ENCODE data around the gene TEX264.

DNA sequence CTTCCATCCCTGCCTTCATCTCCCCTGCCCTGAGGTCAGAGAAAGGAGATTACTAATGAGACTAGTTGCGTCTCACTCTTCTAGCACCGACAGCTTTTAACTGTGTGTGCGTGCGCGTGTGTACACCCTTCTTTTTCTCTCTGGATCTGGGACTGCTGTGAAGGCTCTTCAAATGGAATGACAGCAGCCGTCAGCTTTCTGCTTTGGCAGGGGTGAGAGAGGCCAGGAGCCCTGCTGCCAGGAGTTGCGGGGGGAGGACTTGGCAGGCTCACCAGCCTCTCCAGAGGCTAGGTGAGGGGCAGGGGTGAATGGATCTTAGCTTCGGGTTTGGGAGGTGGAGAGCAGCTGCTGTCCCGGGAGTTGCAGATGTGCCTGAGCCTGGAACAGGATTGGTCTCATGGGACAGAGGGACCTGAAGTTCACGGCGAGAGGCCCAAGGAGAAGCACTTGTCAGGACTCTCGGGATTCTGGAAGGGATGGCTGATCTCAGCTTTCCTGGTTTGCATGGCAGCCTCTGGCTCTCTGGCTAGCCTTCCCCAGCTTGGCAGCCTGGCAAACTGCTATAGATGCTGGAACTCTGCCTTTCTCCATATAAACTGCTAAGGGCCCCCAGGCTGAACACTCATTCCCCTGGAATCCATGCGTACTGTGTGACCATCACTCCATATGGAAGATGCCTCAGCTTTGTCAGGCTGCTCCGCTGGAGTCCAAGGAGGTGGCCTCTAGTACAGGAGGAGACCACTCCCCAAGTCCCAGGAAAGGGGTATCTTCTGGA is 16.6 kb downstream of the TEX264 start:
- no peak for TF ChIP-seq REST (tag by site-specific recombination; IDR thresholded peaks at IDR 0.05)
- TF ChIP-seq, protein P1, sequence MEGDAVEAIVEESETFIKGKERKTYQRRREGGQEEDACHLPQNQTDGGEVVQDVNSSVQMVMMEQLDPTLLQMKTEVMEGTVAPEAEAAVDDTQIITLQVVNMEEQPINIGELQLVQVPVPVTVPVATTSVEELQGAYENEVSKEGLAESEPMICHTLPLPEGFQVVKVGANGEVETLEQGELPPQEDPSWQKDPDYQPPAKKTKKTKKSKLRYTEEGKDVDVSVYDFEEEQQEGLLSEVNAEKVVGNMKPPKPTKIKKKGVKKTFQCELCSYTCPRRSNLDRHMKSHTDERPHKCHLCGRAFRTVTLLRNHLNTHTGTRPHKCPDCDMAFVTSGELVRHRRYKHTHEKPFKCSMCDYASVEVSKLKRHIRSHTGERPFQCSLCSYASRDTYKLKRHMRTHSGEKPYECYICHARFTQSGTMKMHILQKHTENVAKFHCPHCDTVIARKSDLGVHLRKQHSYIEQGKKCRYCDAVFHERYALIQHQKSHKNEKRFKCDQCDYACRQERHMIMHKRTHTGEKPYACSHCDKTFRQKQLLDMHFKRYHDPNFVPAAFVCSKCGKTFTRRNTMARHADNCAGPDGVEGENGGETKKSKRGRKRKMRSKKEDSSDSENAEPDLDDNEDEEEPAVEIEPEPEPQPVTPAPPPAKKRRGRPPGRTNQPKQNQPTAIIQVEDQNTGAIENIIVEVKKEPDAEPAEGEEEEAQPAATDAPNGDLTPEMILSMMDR (tag by site-specific recombination; IDR thresholded peaks at IDR 0.05) = no peak
- TF ChIP-seq ZNF202 (tag by site-specific recombination; IDR thresholded peaks at IDR 0.05; ENCODE audit: borderline replicate concordance) = no peak
- no peak for TF ChIP-seq IKZF3 (tag by site-specific recombination; IDR thresholded peaks at IDR 0.05)
- no peak for TF ChIP-seq ZNF473 (tag by site-specific recombination; IDR thresholded peaks at IDR 0.05)
- no peak for TF ChIP-seq ZNF664 (tag by site-specific recombination; IDR thresholded peaks at IDR 0.05)
